Ovary (tissue), 9 donors: ENCODE measurements around the gene PRR20G. TPM values are rescaled to one million over a fixed set of nuclear protein-coding genes. Genes with fewer than 3 reads are reported as not detected.

Source experiments
- DNase-seq, 5 donors: peaks; one replicate each; pipeline ENCODE4 v3.0.0-alpha.2; 2019 to 2020
- H3K27ac ChIP-seq, 2 donors: fragments of 200-600 bp; one replicate each; pipeline versions ENCODE4 v1.5.1 to v1.8.0; 2019 to 2022
- H3K27me3 ChIP-seq: fragments of 200-600 bp; one replicate; pipeline ENCODE4 v1.8.0; 2022
- H3K36me3 ChIP-seq: fragments of 200-600 bp; sonication (generic); one replicate; pipeline ENCODE4 v1.5.1; 2019
- H3K4me1 ChIP-seq: one replicate; pipeline ENCODE4 v1.8.1; 2013; ENCODE audit warnings: mild to moderate bottlenecking, moderate library complexity; ENCODE audit not compliant: insufficient read depth
- H3K4me3 ChIP-seq: fragments of 200-600 bp; sonication (generic); one replicate; pipeline ENCODE4 v1.5.1; 2017
- H3K9me3 ChIP-seq, 2 donors: fragments of 200-600 bp in 1 of 2; sonication (generic) in 1 of 2; one replicate each; pipeline versions ENCODE4 v1.5.1 to v1.8.1; 2013 to 2019; ENCODE audit warnings: mild to moderate bottlenecking in 1 of 2, moderate library complexity in 1 of 2
- EP300 ChIP-seq: sonication (generic); formaldehyde crosslinking; IDR thresholded peaks from one replicate; pipeline ENCODE4 v1.6.1; 2017; ENCODE audit warnings: antibody characterized with exemption
- POLR2A ChIP-seq: fragments of 450-650 bp; IDR thresholded peaks from one replicate; pipeline ENCODE4 v1.6.1; 2017; ENCODE audit warnings: antibody characterized with exemption, mild to moderate bottlenecking, moderate library complexity
- WGBS, 3 donors: extraction: QIAGEN DNeasy Blood & Tissue Kit in 1 of 3; methylation state at CpG; one replicate each; pipeline versions ENCODE4 v1.1.5 to v1.1.7; 2013 to 2017; 5-methylcytosine and 5-hydroxymethylcytosine counted together
- intact Hi-C, 4 donors: fragments of 100-400 bp; cut with DNase I; formaldehyde crosslinking; loops; one replicate each; pipeline versions ENCODE4 v1.11.0 to v1.15.1; 2022 to 2023
- polyA plus RNA-seq, 2 donors: library from polyadenylated mRNA; stranded (reverse); fragments of 200-250 nt in 1 of 2; fragments of 350-450 nt in 1 of 2; fragmentation: Illumina TruSeq in 1 of 2; extraction: RNeasy Lipid Tissue Mini Kit (QIAGEN cat#74804) in 1 of 2; gene quantifications; one replicate each; pipeline ENCODE4 v1.2.3, GENCODE V29; 2013 to 2014
- total RNA-seq, 7 donors: library from RNA; depleted of rRNA in 2 of 7; stranded (reverse); fragments of >200 nt in 2 of 7; fragmentation: NEBNext Ultra II Directional in 3 of 7; extraction: Animal tissue kit (Norgen Biotek cat#: 25700) in 3 of 7; gene quantifications; one replicate each; pipeline versions ENCODE4 v1.1.0 to v1.2.4, GENCODE V29; 2016 to 2023
- TF ChIP-seq, protein P1 (sequence below), 3 donors: fragments of 450-650 bp in 2 of 3; fragments of 200-600 bp in 1 of 3; IDR thresholded peaks; one replicate each; pipeline versions ENCODE4 v1.5.1 to v1.8.0; 2016 to 2022; ENCODE audit warnings: antibody characterized with exemption in 3 of 3, mild to moderate bottlenecking in 1 of 3
- donor health status: DM: no; HTN: no; CAD: no; lungs with moderate emphysema.
- donor health status: DM: no; HTN: no; CAD: no.
- donor health status: Bipolar disorder and iron deficiency.
- donor health status: DM: yes; HTN: yes; CAD: no.
- donor health status: DM: no; HTN: no; CAD: no.
- donor health status: DM: yes; HTN: yes; CAD: no.

The PRR20G gene
- total and polyA plus RNA-seq, 9 donors = not detected

DNA sequence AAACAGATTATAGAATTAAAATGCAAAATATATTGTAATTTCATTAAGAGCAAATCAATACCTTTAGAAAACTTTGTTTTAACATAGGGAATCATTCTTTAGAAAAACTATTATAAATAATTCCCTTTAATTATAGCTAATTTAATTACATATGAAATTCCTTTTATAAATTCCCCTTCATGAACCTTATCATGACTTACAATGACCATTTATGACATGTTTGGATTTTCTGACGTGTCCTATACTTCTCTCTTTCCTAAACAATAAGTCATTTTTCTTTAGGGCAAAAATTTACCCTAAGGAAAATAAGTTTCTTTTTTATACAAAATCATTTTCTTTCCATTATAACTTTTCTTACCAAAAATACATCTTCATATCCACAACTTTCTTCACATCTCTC is 37.8 kb downstream of the PRR20G start:
- Histone ChIP-seq H3K4me1 (no peaks in the 10 kb centered on the region), H3K4me3 (no peak overlapping the region), H3K27ac (no peak overlapping the region), H3K9me3 (no peaks in the 10 kb centered on the region), H3K36me3 (no peaks in the 10 kb centered on the region), H3K27me3 (no peaks in the 10 kb centered on the region)
- TF ChIP-seq EP300 (no peak), POLR2A (no peak)
- TF ChIP-seq, protein P1, sequence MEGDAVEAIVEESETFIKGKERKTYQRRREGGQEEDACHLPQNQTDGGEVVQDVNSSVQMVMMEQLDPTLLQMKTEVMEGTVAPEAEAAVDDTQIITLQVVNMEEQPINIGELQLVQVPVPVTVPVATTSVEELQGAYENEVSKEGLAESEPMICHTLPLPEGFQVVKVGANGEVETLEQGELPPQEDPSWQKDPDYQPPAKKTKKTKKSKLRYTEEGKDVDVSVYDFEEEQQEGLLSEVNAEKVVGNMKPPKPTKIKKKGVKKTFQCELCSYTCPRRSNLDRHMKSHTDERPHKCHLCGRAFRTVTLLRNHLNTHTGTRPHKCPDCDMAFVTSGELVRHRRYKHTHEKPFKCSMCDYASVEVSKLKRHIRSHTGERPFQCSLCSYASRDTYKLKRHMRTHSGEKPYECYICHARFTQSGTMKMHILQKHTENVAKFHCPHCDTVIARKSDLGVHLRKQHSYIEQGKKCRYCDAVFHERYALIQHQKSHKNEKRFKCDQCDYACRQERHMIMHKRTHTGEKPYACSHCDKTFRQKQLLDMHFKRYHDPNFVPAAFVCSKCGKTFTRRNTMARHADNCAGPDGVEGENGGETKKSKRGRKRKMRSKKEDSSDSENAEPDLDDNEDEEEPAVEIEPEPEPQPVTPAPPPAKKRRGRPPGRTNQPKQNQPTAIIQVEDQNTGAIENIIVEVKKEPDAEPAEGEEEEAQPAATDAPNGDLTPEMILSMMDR (IDR thresholded peaks at IDR 0.05) = no peak
- WGBS, 3 donors = 25 to 36% (median 27%) methylated on average over 1 of the region's 1 CpG
- intact Hi-C loops = no loop called here
- DNase-seq = no peak

DNA sequence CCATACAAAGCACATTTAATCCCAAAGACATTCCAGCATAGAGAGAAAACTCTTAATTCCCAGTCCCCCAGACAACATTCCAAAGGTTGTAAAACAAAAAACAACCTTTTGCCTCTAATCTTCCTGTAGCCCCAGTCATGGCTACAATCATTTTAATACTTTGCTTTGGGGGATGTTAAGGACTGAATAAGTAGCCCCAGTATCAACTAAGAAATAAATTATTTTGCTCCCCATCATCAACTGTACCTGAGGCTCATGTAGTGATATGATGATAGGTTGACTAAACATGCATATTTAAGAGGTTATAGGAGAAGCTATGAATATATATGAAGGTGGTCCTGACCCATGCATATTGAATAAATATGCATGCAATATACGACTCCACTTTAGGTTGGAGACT is 40.6 kb downstream of the PRR20G start:
- no peak overlapping the region for H3K4me3 ChIP-seq
- H3K4me1 ChIP-seq = no peaks in the 10 kb centered on the region
- H3K27ac ChIP-seq = no peak overlapping the region
- TF ChIP-seq EP300 (no peak), POLR2A (no peak)
- TF ChIP-seq, protein P1 (IDR thresholded peaks at IDR 0.05) = no peak
- no peaks in the 10 kb centered on the region for H3K27me3 ChIP-seq
- DNase-seq = no peak
- 68 to 81% (median 75%) methylated on average over 1 of the region's 1 CpG for WGBS, 3 donors
- H3K9me3 ChIP-seq = no peaks in the 10 kb centered on the region
- intact Hi-C loops = no loop called here
- H3K36me3 ChIP-seq = no peaks in the 10 kb centered on the region

DNA sequence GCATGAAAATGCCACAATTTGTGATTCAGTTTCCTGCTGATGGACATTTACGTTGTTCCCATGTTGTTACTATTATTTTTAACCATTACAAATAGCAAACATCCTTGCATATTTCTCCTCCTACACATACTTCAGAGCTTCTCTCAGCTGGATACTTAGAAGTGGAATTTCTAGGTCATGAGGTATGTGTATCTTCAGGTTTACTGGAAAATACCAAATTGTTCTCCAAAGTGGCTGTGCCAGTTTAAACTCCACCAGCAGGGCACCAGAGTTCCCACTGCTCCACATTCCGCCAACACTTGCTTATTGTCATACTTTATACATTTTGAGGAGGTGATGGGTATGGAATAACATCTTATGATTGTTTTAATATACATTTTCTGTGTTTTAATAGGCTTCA is 49.2 kb downstream of the PRR20G start:
- Histone ChIP-seq H3K9me3 (no peaks in the 10 kb centered on the region), H3K4me3 (no peak overlapping the region), H3K27me3 (no peaks in the 10 kb centered on the region), H3K27ac (no peak overlapping the region), H3K36me3 (no peaks in the 10 kb centered on the region), H3K4me1 (peaks cover 2% of the 10 kb centered on the region)
- TF ChIP-seq, protein P1 (IDR thresholded peaks at IDR 0.05) = no peak
- TF ChIP-seq POLR2A (no peak), EP300 (no peak)
- DNase-seq = no peak
- intact Hi-C loops = no loop called here
- 51 to 57% (median 53%) methylated on average over 2 of the region's 2 CpGs for WGBS, 3 donors

DNA sequence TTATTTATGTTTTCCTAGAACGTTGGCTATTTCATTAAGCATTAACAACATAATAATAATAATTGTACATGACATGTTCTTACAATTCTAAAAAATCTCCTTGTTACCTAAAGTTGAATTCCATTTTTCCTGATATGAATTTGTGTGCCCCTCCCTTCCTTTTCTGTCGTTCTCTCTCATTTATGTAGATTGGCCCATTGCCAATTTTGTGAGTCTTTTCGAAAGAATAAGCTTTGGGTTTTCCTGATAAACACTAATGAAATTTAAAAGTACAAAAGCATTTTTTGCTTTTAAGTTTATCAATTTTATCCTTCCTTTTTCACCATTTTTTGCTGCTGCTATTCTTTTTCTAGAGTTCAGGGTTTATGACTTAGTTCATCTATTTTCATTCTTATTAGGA is 50.0 kb downstream of the PRR20G start:
- TF ChIP-seq, protein P1 (IDR thresholded peaks at IDR 0.05) = no peak
- intact Hi-C loops = no loop called here
- WGBS, 3 donors = 5 to 24% (median 9%) methylated on average over 3 of the region's 3 CpGs

DNA sequence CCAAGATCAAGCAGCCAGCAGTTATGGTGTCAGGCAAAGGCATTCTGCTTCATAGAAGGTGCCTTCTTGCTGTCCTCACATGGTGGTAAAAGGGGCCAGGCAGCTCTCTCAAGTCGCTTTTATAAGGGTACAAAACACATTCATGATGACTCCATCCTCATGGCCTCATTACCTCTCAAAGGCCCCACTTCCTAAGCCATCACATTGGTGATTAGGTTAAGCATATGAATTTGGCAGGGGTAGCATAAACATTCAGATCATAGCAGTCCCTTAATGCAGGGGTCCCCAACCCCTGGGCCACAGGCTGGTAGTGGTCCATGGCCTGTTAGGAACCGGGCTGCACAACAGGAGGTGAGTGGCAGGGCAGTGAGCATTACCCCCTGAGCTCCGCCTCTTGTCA is 52.1 kb downstream of the PRR20G start:
- no peak for TF ChIP-seq POLR2A
- TF ChIP-seq, protein P1 (IDR thresholded peaks at IDR 0.05) = no peak
- TF ChIP-seq EP300 = no peak
- 88 to 90% (median 89%) methylated on average over 3 of the region's 3 CpGs for WGBS, 3 donors
- DNase-seq = no peak
- Histone ChIP-seq H3K9me3 (no peaks in the 10 kb centered on the region), H3K4me3 (no peak overlapping the region), H3K27ac (no peak overlapping the region), H3K4me1 (peaks cover 2% of the 10 kb centered on the region), H3K36me3 (no peaks in the 10 kb centered on the region), H3K27me3 (no peaks in the 10 kb centered on the region)
- intact Hi-C loops = no loop called here

More for the DNA sequence above, 50.0 kb downstream of the PRR20G start:
- no peaks in the 10 kb centered on the region for H3K27me3 ChIP-seq
- no peak for DNase-seq
- H3K4me3 ChIP-seq = no peak overlapping the region
- no peak overlapping the region for H3K27ac ChIP-seq
- no peaks in the 10 kb centered on the region for H3K36me3 ChIP-seq
- peaks cover 2% of the 10 kb centered on the region for H3K4me1 ChIP-seq
- no peaks in the 10 kb centered on the region for H3K9me3 ChIP-seq
